Inferior parietal cortex (tissue), 1 donor: ENCODE results near the gene PTGES.
"Not testable (repeated sequence)": the region's sequence is repeated elsewhere in the genome, so short reads cannot be mapped to it uniquely, and the experiment has no call there.

Source experiments
- DNase-seq: peaks from one replicate; pipeline ENCODE4 v3.0.0-alpha.2; 2016; ENCODE audit errors: extremely low spot score

The PTGES gene

DNA sequence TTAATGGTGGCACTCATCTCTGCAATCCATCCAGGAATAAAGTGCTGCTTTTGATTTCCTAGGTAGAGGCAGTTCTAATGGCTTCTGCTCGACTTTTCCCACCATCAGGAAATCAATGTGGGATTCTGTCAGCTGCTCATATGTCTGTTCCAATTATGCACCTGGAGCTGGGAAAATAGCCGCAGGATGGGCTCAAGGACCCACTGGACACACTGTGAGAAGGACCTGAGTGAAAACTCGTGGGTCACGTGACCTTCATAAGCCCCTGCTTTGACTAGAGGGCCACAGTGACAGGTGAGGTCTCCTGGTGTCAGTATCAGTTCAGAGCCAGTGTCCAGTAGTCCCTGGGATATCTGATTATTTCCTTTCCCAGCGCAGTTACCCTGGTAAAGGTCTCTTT is 17.9 kb upstream of the PTGES start:
- no peak for DNase-seq

DNA sequence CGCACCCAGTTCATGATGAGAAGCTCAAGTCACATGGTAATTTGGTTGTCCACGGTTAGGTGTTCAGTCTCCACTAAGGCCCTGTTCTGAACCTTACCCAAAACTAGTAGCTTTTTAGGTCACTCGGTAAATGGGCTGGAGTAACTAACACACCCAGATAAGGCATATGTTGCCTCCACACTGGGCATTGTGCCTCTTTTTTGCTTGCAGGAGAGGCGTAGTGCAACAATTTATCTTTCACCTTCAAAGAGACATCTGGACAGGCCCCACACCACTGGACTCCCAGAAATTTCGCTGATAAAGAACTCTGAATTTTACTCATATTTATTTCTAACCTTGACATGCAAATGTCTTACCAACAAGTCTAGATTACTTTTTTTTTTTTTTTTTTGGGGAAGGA is 16.8 kb upstream of the PTGES start:
- DNase-seq: no peak

- DNase-seq: no peak
Measured at GRCh38 chr9:129768486-129768885, 15.6 kb upstream of the PTGES start.

GRCh38 chr9:129765764-129766317 is 13.0 kb upstream of the PTGES start:
- no peak for DNase-seq

- no peak for DNase-seq
Measured at GRCh38 chr9:129762985-129763926, 10.4 kb upstream of the PTGES start.

GRCh38 chr9:129762370-129762984 is 9.6 kb upstream of the PTGES start:
- DNase-seq: not testable (repeated sequence)

GRCh38 chr9:129761901-129762369 is 9.1 kb upstream of the PTGES start:
- no peak for DNase-seq

DNA sequence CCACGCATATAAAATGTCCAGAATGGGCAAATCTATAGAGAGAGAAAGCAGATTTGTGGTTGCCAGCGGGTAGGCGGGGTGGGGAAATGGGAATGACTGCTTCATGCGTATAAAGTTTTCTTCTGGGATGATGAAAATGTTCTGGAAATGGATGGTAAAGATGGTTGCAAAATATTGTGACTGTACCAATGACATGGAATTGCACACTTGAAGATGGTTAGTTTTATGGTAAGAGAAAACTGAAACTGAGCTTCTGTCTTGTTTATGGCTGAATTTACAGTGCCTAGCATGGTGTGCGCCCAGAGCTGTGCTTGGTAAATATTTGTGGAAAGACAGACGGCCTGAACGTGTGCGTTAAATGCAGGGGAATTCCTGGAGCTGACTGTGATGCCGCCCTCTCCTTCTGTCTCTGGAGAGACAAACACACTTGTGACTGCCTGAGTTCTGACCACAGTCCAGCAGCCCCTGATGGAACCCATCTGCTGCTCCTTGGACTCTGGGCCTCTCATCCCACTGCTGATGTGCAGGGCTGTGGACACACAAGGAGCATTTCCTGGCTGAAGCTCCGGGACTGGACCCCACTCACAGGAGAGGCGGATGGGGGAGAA is 8.6 kb upstream of the PTGES start:
- DNase-seq: no peak

DNA sequence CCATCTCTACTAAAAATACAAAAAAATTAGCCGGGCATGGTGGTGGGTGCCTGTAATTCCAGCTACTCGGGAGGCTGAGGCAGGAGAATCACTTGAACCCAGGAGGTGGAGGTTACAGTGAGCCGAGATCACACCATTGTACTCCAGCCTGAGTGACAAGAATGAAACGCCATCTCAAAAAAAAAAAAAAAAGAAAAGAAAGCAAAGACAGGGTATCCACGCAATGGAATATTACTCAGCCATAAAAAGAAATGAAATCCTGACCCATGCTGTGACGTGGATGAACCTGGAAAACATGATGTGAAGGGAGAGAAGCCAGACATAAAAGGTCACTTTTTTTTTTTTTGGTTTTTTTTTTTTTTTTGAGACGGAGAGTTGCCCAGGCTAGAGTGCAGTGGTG is 7.9 kb upstream of the PTGES start:
- not testable (repeated sequence) for DNase-seq

DNA sequence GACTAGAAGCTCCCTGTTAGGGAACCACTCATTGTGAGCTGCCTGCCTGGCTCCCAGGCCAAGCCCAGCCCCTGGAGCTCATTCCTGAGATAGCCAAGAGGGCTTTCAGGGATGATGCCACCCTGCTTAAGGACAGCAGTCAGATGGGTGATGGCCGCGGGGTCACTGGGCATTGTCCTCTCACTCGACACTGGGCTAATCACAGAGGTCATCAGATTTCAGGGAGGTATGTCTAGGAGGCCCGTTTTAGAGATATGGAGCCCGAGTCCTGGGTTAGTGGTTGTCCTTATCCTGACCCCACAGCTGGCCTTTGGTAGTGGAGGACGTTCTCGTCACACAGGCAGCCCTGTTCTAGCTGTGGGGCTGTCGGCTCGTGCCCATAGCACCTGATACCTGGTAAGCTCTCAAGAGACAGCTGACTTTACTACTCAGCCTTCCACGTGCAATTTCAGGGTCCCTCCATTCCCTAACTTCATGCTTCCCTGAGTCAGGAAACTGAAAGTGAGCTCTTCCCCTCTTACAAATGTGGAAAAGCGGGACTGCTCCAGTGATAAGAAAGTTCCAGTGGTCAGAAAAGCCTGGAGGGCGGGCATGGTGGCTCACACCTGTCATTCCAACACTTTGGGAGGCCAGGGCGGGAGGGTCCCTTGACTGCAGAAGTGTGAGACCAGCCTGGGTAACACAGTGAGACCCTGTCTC is 7.1 kb upstream of the PTGES start:
- no peak for DNase-seq

- DNase-seq: no peak
Measured at GRCh38 chr9:129759319-129759718, 6.5 kb upstream of the PTGES start.

DNA sequence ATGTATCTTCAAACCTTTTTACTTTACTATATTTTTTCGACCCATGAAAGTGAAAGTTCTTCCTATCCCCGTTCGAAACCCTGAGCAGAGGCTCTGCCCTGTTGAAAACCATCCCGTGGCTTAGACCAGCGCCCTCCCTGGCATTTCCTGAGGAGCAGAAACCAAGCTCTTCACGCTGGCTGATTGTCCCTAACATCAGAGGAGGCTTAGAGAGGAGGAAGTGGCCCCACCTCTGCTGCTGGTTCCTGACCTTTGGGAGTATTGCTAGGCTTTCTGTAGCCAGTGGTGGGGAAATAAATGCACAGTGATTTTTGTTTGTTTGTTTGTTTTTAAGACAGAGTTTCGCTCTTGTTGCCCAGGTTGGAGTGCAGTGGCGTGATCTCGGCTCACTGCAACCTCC is 4.2 kb upstream of the PTGES start:
- no peak for DNase-seq

DNA sequence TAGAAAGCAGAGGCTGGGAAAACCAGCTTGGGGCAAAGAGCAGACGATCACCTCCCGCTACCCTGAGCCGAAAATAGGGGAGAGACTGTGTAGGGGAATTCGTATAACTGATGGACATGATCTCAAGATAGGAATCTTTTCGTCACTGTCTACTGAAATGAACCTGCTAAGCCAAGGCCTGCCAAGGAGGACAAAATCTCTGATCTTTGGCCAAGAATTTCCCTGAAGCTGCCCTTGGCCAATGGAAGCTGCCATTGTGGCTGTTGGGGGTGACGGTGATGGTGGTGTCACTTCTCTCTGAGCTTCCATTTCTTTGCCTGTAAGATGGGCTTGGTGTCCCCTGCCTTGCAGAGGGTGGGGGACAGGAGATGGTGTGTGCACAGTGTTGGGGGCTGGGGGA is 3.3 kb upstream of the PTGES start:
- no peak for DNase-seq

DNA sequence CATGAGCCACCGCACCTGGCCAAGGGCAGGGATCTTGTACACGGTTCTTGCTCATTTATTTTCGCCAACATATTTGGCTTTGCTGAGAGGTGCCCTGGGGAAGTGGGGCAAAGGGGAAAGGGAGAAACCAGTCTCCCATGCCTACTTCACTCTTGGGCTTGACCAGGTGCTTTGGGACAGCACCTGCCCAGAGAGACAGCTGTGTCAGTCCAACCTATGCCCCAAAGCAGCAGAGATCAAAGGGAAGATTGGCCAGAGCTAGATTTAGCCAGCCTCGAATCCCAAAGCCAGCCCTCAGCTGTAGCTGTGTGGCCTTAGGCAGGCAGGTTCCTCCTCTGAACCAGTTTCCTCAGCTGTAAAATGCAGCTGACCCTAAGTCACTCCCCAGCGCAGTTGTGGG is 2.3 kb upstream of the PTGES start:
- DNase-seq: no peak

- DNase-seq: no peak
Measured at GRCh38 chr9:129751841-129752801, 721 bp downstream of the PTGES start.

GRCh38 chr9:129750013-129750638 is 2.7 kb downstream of the PTGES start:
- no peak for DNase-seq

- DNase-seq: no peak
Measured at GRCh38 chr9:129749575-129749974, 3.3 kb downstream of the PTGES start.

GRCh38 chr9:129749052-129749451 is 3.8 kb downstream of the PTGES start:
- not testable (repeated sequence) for DNase-seq

DNA sequence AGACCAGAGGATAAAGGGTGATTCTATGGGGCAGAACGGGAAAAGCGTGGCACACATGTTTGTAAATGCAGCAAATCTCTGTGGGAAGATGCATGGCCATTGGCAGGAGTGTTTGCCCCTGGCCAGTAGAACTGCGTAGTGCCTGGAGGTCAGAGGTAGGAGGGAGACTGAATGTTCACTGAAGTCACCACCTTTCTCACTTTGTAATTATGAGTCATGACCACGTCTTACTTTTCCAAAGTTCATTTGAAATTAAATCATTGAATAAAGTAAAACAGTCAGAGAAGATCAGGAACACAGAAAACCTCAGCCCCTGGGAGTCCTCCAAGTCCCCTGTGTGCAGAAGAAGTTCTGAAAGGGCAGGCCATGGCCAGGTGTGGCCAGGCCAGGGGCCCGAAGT is 4.6 kb downstream of the PTGES start:
- no peak for DNase-seq
